Skin epidermis (tissue), 12 donors: Measurements from ENCODE around the gene MCHR1.
"Not testable (repeated sequence)": the region's sequence is repeated elsewhere in the genome, so short reads cannot be mapped to it uniquely, and the experiment has no call there.

Experiments used
- H3K27ac ChIP-seq, 21 experiments: fragments of 200-600 bp; sonication (generic) in 11 of 21; one replicate each; pipeline ENCODE4 v1.5.0; 2020; ENCODE audit warnings: mild to moderate bottlenecking in 3 of 21, inconsistent platforms in 2 of 21, moderate library complexity in 2 of 21
- H3K4me3 ChIP-seq, 7 experiments: fragments of 200-600 bp; sonication (generic) in 2 of 7; one replicate each; pipeline ENCODE4 v1.5.0; 2020; ENCODE audit warnings: inconsistent platforms in 2 of 7, mild to moderate bottlenecking in 2 of 7, moderate library complexity in 1 of 7

MCHR1 gene

DNA sequence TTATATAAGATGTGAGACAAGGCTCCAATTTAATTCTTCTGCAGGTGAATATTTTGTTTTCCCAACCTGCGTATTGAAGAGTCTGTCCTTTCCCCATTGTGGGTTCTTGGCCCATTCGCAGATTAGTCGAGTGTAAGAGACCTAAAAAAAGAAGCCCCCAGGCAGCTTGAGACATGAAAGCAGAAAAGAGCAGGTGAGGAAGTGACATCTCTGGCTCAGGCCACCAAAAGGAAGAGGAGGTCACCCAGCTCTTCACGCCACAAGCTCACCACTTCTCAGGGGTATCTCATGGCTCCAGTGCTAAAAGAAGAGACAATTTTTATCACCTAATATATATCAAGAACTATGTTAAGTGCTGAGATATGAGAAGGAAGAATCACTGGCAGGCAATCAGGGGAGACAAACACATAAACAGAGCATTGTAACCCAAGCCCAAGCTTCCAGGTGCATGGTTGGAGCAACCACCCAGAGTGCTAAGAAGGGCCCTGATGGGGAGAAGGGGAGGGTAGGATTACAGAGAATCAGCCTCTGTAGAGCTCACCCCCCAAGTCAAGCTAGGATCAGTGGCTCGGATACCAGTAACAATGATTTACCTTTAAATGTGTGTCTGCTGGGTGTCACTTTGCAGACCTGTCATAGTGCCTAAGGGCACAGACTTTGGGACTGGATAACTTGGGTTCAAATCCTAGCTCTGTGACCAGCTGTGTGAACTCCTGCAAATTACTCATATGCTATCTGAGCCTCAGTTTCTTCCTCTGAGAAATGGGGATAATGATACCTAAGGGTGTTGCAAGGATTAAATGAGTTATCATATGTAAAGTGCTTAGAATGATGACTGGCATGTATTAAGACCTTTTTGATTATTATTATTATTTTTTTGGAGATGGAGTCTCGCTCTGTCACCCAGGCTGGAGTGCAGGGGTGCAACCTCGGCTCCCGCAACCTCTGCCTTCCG, 39.2 kb downstream of the MCHR1 start:
- Histone ChIP-seq H3K4me3 (no peak overlapping the region), H3K27ac (no peak overlapping the region)

DNA sequence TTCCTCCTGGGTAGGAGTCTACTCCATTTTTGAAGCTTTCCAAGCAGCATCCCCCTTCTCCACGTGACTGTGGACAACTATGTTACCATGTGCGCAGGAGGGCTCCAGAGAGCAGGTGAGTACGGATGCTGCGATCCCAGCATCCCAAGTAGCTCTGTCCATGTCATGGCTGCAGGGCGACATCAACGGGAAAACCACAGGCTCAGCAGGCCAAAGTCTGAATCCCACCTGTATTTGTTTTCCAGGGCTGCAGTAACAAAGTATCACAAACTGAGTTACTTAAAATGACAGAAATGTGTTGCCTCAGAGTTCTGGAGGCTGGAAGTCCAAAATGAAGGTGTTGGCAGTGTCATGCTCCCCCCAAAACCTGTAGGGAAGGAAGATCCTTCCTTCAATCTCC, 40.3 kb downstream of the MCHR1 start:
- H3K27ac ChIP-seq, result no peak overlapping the region
- H3K4me3 ChIP-seq, result no peak overlapping the region

DNA sequence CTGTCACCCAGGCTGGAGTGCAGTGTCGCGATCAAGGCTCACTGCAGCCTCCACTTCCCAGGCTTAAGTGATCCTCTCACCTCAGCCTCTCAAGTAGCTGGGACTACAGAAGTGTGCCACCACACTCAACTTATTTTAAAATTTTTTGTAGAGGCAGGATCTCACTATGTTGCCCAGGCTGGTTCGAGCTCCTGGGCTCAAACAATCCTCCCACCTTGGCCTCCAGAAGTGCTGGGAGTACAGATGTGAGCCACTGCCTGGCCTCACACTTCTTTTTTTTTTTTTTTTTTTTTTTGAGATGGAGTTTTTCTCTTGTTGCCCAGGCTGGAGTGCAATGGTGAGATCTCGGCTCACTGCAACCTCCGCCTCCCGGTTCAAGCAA, 40.9 kb downstream of the MCHR1 start:
- not testable (repeated sequence) for H3K27ac ChIP-seq

DNA sequence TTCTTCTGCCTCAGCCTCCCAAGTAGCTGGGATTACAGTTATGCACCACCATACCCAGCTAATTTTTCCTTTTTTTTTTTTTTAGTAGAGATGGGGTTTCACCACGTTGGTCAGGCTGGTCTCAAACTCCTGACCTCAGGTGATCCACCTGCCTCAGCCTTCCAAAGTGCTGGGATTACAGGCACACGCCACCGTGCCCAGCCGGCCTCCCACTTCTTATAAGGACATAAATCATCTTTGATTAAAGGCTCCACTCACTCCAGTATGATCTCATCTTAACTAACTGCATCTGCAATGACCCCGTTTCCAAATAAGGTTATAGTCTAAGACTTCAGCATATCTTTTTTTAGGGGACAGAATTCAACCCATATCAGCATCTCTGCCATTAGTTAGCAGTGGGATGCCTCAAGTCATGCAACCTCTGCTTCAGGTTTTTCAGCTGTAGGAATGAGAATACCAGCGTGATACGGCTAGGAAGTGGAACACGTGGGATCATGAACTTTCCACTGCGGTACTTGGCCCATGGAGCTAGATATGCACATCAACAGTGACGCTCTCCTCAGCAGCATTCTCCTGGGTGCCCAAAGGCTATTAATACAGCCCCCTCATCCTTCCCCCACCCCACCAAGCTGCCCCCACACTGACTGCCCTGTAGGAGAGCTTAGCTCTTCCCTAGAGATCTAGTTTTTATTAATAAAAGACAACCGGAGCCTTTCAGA, 41.4 kb downstream of the MCHR1 start:
- Histone ChIP-seq H3K27ac (no peak overlapping the region), H3K4me3 (no peak overlapping the region)

More for the DNA sequence above, 40.9 kb downstream of the MCHR1 start:
- H3K4me3 ChIP-seq, result not testable (repeated sequence)

DNA sequence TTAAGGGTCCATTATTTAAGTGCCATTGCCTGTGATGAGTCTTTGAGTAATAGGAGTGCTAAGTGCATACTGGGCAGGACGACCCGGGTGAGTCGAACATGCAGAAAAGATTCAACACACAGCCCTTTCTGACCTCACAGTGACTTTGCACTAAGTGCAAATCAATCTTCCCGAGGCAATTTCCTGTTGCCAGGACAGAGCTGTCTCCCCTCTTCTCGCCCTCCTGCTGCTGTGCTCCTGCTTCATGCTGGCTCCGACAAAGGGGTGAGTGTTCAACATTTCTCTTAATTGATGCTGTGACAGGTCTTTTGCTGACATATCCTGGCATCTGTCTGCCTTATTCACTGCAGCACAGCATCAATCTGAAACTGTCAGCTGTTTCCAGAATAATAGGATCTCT, 42.0 kb downstream of the MCHR1 start:
- Histone ChIP-seq H3K4me3 (no peak overlapping the region), H3K27ac (no peak overlapping the region)

DNA sequence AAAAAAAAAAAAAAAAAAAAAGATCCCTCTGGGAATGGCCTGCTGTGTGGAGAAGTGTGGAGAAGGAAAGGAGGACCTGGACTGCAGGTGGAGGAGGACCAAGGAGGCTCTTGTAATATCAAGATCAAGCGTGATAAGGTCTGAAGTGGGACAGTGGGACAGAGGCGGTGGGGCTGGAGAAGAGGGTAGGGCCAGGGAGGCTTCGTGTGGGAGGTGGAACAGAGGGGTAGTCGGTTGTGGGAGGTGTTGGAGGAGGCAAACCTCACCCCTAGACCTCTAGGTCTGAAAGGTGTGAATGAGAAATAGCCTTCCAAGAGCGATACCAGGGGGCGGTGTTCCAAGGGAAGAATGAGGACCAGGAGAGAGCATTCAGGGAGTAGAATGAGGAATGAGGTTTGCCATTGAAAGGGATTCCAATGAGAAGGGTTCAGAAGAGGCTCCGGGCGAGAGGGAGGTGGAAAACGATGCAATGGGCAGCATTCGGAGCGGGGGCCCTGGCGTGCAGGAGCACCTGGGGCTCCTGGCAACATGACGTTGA, 44.2 kb downstream of the MCHR1 start:
- no peak overlapping the region for H3K27ac ChIP-seq
- no peak overlapping the region for H3K4me3 ChIP-seq

DNA sequence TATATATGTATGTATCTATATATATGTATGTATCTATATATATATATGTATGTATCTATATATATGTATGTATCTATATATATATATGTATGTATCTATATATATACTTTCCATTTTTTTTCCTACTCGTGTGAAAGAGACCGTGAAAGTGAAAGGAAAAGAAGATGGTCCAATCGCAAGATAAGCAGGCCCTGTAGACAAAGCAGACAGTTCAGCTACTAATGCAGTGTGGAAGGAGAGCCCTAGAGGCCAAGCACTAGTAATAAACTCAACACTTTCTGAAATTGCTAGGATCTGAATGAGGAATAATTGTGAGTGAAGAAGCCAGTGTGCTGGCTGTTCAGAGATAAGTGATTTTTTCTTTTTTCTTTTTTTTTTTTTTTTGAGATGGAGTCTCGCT, 47.2 kb downstream of the MCHR1 start:
- H3K4me3 ChIP-seq, result no peak overlapping the region
- peak overlapping the region in 1 of 21 experiments; percentile 32 for H3K27ac ChIP-seq

DNA sequence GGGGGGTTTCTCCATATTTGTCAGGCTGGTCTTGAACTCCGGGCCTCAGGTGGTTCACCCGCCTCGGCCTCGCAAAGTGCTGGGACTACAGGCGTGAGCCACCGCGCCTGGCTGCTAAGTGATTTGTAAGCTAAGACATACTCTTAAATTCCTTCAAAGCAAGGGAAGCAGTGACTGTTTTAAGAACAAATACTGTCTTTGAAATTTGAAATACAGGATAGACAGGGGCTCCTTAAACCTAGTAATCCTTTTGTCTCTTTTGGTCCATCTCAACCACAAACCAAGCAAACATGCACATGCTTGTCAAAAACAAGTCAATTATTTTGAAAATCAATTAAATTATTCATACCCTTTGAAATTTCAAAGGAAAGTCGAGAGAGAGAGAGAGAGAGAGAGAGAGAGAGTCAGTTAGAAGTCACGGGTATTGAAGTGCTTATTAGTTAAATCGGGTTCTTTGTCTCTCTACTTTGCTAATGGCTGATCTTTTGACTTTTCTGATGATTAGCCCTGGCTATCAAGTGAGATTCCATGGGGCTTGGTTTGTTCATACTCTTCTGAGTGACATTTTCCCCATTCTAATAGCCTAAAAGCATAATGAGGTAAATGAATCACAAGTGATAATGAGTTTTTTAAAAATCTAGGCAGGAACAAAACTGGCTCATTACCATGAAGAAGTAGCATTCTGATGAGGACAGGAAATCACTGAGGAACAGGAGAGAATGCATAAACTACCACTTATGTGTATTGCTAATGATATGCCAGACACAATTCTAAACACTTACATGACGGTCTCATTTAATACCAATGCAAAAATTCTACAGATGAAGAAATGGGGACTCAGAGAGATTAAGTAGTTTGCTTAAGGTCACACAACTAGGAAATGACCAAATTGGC, 48.0 kb downstream of the MCHR1 start:
- Histone ChIP-seq H3K4me3 (no peak overlapping the region), H3K27ac (peak overlapping the region in 6 of 21 experiments; percentile 63 to 88 (median 71))

DNA sequence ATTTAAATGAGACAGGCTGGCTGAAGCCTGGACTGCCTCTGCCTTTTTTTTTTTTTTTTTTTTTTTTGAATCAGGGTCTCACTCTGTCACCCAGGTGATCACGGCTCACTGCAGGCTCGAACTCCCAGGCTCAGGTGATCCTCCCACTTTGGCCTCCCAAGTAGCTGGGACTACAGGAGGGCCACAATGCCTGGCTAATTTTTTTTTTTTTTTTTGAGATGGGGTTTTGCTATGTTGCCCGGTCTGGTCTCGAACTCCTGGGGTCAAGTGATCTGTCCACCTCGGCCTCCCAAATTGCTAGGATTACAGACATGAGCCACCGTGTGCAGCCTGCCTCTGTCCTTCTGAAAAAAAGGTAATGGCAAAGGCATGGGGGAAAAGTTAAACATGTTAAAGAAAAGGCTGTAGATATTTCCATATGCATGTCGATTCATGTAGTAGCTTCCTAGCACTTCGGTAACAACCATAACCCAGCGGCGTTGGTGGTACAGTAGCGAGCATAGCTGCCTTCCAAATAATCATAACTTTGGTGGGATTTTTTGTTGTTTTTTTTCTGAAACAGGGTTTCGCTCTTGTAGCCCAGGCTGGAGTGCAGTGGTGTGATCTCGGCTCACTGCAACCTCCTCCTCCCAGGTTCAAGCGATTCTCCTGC, 48.8 kb downstream of the MCHR1 start:
- Histone ChIP-seq H3K27ac (peak overlapping the region in 19 of 21 experiments; percentile 26 to 88 (median 67)), H3K4me3 (no peak overlapping the region)

DNA sequence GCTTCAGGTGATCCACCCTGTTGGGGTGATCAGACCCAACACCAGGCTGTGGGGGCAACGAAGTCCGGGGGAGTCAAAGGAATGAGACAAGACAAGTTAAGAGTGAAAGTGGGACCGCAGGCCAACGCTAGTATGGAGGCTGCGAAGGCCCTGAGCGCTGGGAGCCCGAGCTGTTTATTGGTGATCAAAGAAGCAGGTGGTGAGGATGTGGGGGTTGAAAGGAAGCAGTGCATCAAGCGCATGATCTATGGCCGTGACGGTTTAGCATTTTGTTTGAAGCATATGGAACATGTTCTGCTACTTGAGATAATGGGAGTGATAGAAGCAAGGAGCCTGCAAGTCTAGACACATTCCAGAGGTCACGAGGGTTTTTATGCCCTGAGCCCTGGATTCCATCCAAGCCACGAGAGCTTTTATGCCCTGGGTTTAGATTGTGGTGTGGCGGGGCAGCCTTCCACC, 49.5 kb downstream of the MCHR1 start:
- peak overlapping the region in 19 of 21 experiments; percentile 26 to 88 (median 67) for H3K27ac ChIP-seq

DNA sequence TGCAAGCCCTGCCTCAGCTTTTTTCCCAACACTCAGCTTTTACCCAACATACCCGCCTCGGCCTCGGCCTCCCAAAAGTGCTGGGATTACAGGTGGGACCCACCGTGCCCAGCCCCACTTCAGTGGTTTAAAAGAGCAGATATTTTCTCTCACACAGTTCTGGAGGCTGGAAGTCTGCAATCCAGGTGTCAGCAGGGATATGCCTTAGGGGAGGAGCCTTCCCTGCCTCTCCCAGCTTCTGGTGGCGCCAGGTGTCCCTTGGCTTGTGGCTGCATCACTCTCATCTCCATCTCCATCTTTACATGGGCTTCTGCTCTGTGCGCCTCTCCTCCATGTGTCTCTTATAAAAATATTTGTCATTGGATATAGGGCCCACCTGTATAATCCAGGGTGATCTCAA, 50.0 kb downstream of the MCHR1 start:
- Histone ChIP-seq H3K4me3 (no peak overlapping the region), H3K27ac (peak overlapping the region in 8 of 21 experiments; percentile 24 to 88 (median 68))

More for the DNA sequence above, 49.5 kb downstream of the MCHR1 start:
- H3K4me3 ChIP-seq, result no peak overlapping the region
